SKM-1 (cell line): ENCODE measurements around the gene EPGN.

ENCODE experiments used
- DNase-seq: peaks from one replicate; lab custom pipeline; 2025; ENCODE audit not compliant: unreplicated experiment; lab: John Stamatoyannopoulos, UW

EPGN gene

GRCh38 chr4:74308215-74308614, at the start of gene EPGN:
EPGN (plus strand) TSS chr4:74308470; CDS start chr4:74308534, 64 bp downstream.
- DNase-seq, result no peak

- DNase-seq, result no peak
These were observed 49.3 kb upstream of the EPGN start for GRCh38 chr4:74258963-74259362.

DNA sequence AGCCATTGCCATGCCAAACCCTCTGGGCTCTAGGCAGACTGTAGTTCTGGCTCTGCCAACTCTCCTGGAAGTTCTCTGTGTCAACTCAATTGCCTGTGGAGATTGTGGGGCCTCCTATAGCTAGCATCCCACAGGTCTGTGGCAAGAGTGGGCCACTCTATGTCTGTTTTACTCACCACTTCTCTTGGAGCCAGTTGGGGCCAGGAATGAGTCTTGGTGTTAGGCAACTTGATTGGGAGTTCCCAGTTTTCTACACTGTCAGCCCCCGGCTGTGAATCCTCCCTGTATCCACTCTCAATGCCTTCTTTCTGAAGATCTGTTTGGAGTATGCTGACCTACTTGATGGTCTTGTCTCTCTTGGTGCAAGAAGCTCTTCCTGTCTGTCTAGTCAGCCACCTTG, 48.2 kb upstream of the EPGN start:
- DNase-seq, result no peak

- no peak for DNase-seq
These were observed 45.7 kb upstream of the EPGN start for GRCh38 chr4:74262522-74262921.

DNA sequence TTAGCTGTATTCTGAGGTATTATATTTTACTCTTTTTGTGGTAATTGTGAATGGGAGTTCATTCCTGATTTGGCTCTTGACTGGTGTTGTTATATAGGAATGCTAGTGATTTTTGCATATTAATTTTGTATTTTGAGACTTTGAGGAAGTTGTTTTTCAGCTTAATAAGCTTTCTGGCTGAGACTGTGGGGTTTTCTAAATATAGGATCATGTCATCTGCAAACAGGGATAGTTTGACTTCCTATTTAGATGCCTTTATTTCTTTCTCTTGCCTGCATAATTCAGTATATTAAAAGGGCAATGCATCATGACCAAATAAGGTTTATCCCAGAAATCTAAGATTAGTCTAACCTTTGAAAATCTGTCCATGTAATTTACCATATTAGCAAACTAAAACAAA, 44.7 kb upstream of the EPGN start:
- DNase-seq, result no peak

DNA sequence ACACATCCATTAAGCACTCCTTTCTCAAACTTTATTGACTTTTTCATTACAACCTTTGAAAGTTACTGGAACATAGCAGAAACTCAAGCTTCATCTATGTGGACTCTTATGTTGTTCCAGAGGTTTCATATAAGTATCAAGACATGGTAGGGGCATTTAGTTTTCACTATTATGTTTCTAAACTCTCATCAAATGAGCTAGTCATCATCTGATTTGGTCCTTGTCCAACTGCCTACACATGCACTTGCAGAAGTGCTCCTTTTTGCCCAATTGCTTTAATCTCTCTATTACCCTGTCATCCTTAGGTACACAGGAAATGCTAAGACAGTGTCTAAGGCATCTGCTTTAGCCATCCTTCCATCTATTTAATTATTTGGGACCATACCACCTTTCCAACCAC, 42.2 kb upstream of the EPGN start:
- DNase-seq, result no peak

DNA sequence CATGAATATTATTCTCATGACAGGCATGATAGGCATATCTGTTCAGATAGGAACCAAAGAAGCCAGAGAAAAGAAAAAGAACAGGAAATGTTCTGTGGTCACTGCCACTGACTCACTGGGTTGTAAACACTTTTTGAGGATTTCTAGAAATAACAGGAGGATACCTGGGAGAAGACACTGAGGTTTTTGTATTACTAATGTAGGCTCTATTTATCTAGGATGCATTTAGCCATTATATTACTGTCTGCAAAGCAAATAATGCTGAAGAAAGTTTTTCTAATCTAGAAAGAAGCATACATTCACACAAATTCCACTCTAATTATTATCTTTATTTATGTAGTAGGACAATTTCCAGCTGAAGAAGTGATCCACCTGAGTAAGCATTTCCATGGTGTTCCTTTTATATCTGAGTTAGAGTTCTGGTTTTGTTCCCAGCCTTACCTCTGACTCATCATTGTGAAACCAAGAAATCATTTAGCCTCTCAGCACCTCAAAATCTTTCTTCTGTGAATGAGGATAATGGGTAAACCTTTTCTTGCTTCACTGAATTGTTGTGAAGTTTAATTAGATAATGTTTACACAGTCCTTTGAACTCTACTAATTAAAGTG, 40.2 kb upstream of the EPGN start:
- DNase-seq, result no peak

DNA sequence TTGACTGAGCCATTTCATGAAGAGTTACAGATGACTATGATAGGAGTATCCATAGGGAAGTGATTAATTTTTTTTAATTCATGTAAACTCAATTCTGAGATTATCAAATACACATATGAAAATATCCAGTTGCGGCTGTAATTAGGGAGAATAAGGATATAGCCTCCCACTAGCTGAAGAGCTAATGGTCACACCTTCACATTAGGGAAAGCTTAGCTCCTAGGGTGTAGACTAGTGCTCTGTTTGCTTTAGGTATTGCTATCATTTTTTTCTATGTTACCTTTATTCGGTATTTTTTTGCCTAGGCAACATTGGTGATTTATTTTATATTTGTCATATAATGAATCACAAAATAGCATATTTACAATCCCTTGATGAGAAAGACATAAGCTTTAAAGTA, 39.6 kb upstream of the EPGN start:
- DNase-seq, result no peak

- DNase-seq, result no peak
These were observed 29.8 kb upstream of the EPGN start for GRCh38 chr4:74278490-74278889.

DNA sequence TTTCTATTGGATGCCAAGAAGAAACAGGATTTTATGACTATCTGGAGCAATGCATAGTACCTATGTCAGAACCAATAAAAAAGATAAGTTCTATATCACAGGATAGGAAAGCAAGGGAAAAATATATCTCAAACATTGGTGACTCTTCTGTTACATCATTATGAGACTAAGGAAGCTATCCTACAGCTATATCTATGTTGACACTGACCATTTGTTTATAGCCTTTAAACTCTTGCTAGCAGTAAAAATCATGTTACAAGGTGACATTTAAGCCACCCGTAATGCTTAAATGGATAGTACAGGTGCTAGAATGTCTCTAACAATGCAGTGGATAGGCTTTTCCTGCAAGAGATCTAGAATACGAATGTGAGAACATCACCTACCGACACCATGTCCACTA, 28.6 kb upstream of the EPGN start:
- no peak for DNase-seq

- no peak for DNase-seq
These were observed 25.3 kb upstream of the EPGN start for GRCh38 chr4:74282926-74283325.

DNA sequence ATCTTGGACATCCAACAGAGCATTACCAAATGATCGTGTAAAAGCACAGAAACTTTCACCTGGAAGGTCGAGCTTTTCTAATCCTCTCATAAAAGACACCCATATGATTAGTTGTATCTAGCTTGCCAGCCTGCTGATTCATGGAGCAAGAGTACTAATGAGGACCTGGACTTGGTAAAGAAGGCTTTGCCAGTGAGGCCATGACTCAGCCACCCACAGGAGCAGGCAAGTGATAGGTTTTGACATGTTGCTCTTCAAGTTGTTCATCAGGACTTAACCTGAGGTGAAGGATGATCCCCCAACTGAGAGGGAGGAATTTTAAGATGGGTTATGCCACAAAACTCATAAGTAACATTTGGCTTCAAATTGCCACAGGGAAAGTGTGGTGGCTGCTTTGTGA, 24.7 kb upstream of the EPGN start:
- DNase-seq, result no peak

DNA sequence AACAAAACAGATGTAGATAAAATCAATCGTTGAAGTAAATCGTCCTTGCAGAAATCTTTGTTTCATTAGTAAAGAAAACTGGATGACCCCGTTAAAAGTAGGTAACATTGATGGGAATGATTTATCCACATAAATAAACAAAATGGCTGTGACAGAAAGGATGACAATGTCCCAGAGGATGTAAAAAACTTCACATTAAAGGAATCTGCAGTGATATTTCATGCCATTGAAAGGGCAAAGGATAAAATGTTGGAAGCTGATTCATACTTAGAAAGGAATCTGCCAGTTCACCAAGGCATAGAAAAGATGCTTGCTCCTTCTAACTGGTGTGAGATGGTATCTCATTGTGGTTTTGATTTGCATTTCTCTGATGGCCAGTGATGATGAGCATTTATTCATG, 24.2 kb upstream of the EPGN start:
- no peak for DNase-seq

DNA sequence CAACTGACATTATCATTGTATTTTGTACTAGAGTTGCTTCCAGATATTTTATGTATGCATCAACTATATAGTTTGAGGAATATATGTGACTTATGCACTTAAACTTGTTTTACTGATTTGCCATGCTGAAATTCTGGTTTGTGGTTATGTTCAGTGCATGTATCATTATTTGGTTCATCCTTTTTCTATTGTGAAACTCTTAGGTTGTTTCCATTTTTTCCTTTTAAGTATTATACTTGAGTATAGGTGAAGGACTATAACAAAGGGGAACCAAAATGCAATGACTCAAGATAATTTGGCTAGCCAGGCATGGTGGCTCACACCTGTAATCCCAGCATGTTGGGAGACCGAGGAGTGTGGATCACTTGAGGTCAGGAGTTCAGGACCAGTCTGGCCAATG, 21.1 kb upstream of the EPGN start:
- DNase-seq, result no peak

DNA sequence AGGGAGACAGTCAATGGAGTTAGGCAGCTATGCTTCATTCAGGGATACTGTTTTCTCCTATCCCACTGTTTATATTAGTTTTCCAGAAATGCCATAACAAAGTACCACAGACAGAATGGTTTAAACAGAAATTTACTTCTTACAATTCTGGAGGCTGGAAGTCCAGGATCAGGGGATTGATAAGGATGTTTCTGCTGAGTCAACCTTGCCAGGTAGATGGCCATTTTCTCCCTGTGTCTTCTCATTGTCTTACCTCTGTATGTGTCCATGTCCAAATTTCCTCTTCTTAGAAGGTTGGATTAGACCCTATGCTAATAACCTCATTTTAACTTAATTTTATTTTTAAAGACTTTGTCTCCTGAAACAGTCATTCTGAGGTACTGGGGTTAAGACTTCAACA, 20.5 kb upstream of the EPGN start:
- no peak for DNase-seq

GRCh38 chr4:74291471-74291870, 16.8 kb upstream of the EPGN start:
- no peak for DNase-seq

GRCh38 chr4:74292111-74292870, 16.0 kb upstream of the EPGN start:
- DNase-seq, result no peak

DNA sequence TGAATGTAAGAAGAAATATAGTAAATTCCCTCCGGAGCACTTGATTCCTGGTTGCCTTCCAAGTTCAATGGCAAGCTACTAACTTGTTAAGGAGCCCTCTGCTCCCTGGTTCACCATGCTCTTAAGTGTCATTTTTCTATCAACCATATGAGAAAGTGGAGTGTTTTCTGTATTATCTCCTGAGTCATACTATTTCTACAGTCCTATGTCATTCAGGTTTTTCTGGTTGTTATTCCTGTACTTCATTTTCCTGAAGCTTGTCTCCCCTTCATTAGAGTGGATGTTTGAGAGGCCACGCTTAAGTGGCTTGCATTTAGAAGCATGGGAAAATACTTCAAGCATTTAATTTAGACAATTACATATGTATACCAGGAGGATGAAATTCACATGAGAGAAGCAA, 14.7 kb upstream of the EPGN start:
- no peak for DNase-seq

DNA sequence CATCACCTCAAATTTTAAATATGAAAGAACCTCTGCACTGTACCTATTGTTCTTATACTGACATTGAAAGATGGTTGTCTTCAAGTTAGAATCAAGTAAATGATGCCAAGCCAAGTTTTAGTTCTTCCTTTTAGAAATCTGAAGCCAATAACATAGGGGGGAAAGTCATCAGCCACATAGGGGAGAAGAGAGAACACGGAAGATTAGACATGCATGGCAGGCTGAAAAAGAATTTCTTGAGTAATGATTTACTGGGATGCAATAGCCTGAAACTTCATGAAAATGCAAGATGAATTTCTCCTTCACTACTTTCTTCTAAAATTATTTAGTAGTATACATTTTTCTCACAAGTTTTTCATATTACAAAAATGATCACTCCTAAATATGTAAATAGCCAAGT, 13.6 kb upstream of the EPGN start:
- no peak for DNase-seq

- DNase-seq, result no peak
These were observed 10.7 kb upstream of the EPGN start for GRCh38 chr4:74297539-74297938.

DNA sequence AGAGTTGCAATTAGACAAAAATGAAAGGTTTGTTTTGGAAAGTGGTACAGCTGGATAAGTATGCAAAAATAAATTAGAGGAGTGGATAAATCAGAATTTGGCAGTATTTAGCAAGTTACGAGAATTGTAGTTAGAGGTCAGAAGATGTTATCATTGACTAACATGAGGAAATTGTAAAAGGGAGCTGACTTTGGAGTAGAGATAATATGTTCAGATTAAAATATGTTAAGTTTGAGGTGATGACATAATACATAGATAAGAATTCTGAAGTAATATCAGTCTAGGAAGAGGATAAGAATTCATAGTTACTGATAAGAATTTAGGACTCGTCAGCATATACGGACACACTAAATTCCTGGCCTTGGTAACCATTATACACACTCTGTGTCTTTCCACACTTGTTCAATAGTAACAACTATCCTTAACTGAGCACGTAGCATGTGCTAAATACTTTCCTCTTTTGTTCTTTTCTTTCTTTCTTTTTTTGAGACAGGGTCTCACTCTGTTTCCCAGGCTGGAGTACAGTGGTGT, 4.1 kb upstream of the EPGN start:
- DNase-seq, result no peak

DNA sequence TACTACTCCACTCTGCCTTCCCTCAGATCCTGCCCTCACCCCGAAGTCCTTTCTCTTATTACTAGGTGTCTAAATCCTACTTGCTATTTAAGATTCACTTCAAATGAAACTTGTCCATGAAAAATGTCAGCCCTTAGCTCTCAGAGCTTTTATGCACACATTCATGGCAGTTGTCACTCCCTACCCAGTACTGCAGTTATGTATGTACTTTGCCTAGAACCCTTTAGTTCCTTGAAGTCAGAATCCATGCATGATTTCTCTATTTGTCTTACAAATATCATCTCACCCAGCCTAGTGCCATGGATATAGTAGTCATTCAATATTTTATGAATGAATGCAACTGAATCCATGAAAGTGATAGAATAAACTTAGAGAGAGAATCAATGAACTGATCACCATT, 3.3 kb upstream of the EPGN start:
- DNase-seq, result no peak

DNA sequence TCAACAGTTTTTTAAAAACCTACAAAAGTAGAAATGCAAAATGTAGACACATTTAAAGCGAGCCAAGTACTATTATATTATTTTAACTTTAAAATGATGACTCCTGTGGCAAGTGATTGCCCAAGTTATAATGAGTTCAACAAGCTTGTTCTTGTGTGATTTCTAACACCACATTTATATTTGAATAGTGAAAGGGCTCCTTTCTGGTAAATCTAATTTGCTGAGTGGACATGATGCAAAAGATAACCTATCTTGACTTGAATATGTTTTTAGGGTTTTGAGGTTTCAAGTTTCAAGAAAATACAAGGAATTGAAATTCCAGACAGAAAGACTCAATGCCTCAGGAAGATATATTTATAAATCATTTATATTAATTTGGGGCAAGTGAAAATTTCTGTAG, 1.1 kb upstream of the EPGN start:
- DNase-seq, result no peak
